Fibroblast of upper back skin (primary cell): ENCODE results near the gene CNTFR.
A peak's percentile ranks its signal among the peaks of the same experiment; 100 is the strongest.

Experiments used
- DNase-seq: peaks from one replicate; pipeline ENCODE4 v3.0.0-alpha.2; 2013

Gene CNTFR

GRCh38 chr9:34502891-34503290 lies 86.6 kb downstream of the CNTFR start:
- DNase-seq: no peak

GRCh38 chr9:34502471-34502870 lies 87.1 kb downstream of the CNTFR start:
- DNase-seq: no peak

- peak; percentile 77 for DNase-seq
Observed at GRCh38 chr9:34501889-34502425, 87.6 kb downstream of the CNTFR start.
